Middle frontal gyrus (tissue), 1 donor: ENCODE measurements around the gene C10orf105.

ENCODE experiments used
- DNase-seq: peaks from one replicate; pipeline ENCODE4 v3.0.0-alpha.2; 2015; ENCODE audit warnings: low spot score; ENCODE audit errors: extremely low spot score

The C10orf105 gene

DNA sequence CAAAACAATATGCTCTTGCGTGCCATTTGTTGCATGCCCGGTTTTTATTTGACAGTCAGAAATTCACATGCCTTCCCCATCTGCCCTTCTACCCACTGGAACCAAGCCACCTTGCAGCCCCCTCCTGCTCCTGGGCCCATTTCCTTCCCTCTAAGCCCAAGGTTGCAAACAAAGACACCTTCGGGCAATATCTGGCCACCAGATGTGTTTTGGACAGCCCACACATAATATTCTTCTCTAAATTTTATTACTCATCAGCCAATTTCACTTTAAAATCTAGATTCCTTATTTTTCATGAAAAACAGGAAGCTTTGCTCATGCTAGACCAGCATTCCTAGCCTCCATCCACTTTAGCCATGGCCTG is 18.2 kb upstream of the C10orf105 start:
- no peak for DNase-seq

- DNase-seq, result no peak
Measured at GRCh38 chr10:71737001-71737833, 17.6 kb upstream of the C10orf105 start.

DNA sequence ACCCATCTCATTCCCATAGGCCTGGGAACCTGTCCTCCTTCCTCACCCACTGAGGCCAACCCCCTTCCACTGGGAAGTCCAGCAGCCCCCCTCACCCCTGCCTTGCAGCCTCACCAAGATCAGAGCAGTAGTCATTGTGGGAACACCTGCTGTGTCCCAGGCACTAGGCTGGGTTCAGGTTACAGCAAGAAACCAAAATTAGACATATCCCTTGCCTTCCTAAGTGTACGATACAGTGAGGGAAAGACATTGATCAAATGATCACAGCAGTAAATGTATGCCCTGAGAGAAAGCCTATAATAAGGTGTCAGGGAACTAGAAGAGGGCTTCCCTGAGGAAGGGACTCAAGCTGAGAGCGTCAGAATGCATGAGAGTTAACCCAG is 17.0 kb upstream of the C10orf105 start:
- no peak for DNase-seq

- no peak for DNase-seq
Measured at GRCh38 chr10:71735709-71736569, 16.4 kb upstream of the C10orf105 start.

GRCh38 chr10:71734797-71735196 is 15.2 kb upstream of the C10orf105 start:
- no peak for DNase-seq

GRCh38 chr10:71731791-71732190 is 12.2 kb upstream of the C10orf105 start:
- DNase-seq, result no peak

DNA sequence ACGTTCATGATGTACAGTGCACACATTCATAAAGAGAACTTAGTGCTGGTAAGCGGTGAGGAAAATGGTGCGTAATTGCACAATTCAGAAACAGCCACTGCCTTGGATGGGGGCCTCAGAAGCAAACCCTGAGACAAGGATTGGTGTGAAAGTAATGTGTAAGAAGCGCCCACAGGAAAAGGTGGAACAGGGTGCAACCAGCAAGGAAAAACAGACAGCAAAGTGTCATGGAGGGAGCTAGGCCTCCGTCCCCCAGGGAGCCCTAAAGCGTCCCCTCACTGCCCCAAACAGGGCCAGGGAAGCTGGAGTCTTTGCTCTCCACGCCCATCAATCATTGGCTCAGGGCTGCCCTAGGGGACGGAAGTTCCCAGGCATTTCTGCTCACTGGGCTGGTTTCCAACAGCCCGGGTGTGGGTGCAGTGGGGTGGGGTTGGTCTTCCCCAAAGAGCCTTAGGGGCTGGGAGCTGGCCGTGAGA is 9.6 kb upstream of the C10orf105 start:
- no peak for DNase-seq

GRCh38 chr10:71727738-71728737 is 8.5 kb upstream of the C10orf105 start:
- no peak for DNase-seq

DNA sequence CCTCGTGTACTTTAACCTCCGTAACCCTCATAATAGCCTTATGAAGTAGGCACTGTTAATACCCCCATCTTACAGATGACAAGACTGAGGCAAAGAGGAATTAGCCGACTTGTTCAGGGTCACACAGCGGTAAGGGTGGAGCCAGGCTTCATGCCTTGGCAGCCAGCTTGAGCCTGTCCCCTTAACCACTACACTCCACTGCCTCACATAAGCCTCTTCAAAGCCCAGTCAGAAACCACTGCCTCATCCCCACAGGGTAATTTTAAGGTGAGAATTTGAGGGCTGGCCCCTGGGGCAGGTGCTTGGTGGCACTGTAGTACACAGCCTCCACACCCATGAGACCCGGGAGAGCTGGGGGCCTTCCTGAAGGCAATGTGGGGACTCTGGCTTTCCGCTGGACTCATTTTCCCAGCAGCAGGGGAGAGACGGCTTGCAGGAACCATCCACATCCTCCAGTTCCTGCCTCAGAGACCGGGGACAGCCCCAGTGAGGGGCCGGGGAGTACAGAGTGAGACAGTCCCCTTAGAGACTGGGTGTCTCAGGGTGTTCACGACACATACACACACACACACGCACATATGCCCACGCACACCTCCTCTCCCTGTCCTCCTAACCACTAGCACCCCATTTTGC is 7.6 kb upstream of the C10orf105 start:
- no peak for DNase-seq

GRCh38 chr10:71726580-71727104 is 7.1 kb upstream of the C10orf105 start:
- DNase-seq, result no peak

GRCh38 chr10:71725998-71726579 is 6.5 kb upstream of the C10orf105 start:
- no peak for DNase-seq

GRCh38 chr10:71725249-71725648 is 5.7 kb upstream of the C10orf105 start:
- DNase-seq, result no peak

DNA sequence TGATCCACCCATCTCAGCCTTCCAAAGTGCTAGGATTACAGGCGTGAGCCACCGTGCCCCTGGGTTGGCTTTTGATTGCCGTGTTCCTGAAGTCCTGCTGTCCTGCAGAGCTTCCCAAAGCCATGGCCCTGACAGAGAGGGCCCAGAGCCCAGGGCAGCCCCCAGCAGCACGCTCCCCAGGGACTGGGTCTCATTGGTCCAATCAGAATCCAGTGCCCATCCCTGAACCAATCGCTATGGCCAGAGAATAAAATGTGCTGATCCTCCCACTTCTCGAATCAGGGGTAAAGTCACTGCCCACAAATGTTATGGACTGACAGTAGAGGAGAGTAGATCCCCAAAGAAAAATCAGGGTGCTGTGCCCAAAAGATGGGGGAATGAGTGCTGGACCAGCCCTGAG is 5.0 kb upstream of the C10orf105 start:
- no peak for DNase-seq

- no peak for DNase-seq
Measured at GRCh38 chr10:71723311-71723710, 3.7 kb upstream of the C10orf105 start.

DNA sequence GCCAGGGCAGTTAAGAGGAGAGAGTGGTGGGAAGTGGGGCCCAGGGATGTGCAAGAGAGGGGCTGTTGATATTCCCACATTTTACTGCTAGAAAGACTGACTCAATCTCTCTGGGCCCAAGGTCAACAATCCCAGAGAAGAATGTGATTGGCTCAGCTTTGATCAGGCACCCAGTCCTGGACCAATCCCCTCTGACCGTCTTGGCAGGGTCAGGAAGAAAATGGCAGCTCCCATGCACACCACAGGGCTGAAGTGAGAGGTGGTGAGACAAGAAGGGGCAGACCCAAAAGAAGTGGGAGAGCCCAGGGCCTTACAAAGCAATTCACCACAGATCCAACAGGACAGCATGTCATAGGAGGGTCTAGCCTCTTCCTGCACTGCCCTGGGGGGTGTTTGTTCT is 3.3 kb upstream of the C10orf105 start:
- DNase-seq, result no peak

DNA sequence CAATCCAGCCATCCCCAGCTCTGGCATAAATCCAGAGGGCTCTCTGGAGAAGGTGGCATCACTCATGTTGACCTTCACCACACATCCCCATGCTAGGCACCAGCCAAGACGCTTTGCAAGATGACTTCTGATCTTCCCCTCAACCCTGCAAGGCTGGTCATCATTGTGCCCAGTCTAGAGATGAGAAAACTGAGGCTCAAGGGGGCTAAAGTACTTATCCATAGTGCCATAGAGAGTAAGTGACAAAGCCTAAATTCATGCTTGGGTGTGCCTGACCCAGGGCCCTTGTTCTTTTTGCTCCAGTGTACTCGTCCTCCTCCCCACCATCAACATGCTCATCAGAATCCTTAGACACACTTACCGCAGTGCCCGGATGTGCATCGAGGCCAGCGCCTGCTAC is 1.7 kb upstream of the C10orf105 start:
- no peak for DNase-seq

- DNase-seq, result no peak
Measured at GRCh38 chr10:71720288-71720687, 710 bp upstream of the C10orf105 start.

- no peak for DNase-seq
Measured at GRCh38 chr10:71719042-71719441, 536 bp downstream of the C10orf105 start.

- DNase-seq, result no peak
Measured at GRCh38 chr10:71718165-71718698, 1.3 kb downstream of the C10orf105 start.

DNA sequence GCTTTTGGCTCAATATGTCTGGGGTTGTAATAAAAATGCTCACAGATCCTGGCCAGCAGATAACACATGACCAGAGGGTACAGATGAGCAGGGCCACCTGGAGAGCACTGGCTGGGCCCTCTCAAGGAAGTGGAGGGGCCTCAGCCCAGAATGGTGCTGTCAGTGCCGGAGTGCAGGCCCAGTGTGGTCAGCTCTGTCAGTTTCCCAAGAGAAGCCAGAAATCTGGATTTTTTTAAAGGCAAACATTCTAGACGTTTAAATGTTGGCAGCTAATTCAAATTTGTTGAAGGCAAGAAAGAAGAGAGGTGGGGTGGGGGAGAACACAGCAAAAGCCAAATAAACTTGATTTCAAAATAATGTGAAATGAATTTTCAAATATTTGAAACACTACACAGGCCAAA is 2.0 kb downstream of the C10orf105 start:
- no peak for DNase-seq
